Measurements from ENCODE around the gene ABLIM2. TPM values are rescaled to one million over a fixed set of nuclear protein-coding genes. Genes with fewer than 3 reads are reported as not detected.

ABLIM2 gene
- polyA plus RNA-seq, 2 of the 4 experiments (the other 2 are of a cell fraction) = 0.21 to 0.40 TPM

GRCh38 chr4:7962609-7963508 is 195.8 kb downstream of the ABLIM2 start:
- ATAC-seq (no peak), DNase-seq (ENCODE audit: low read depth in 1 of 2, low spot score in 1 of 2) (no peak), FAIRE-seq (no peak)
- peak overlapping the region; percentile 24 to 97; a peak in 4 of 6 replicates for H3K27ac ChIP-seq
- no peak overlapping the region for H3K4me3 ChIP-seq
- H3K4me2 ChIP-seq = no peak overlapping the region
- ChIA-PET POLR2A (no interaction called here), CTCF (interaction anchor here (0.6 to 1.4 kb wide), 3 partner anchors 32 to 172 kb away, joined by 3 to 4 read pairs (median 4); no protein-coding TSS in a partner anchor)
- no peak for TF ChIP-seq JUNB (IDR thresholded peaks at IDR 0.05)
- H3K4me1 ChIP-seq = peaks cover 56% of the 10 kb centered on the region
- no peaks in the 10 kb centered on the region for H3K9me3 ChIP-seq
- 87% methylated on average over 13 of the region's 17 CpGs for WGBS (ENCODE audit: missing lambda C conversion rate)

- DNase-seq (ENCODE audit: low read depth in 1 of 2, low spot score in 1 of 2) (peak in 1 of 2 experiments; percentile 80), FAIRE-seq (no peak), ATAC-seq (peak; percentile 65 to 84)
- ChIA-PET CTCF (interaction anchor here (1.4 to 1.8 kb wide), 2 partner anchors 27 to 30 kb away, joined by 3 to 4 read pairs; no protein-coding TSS in a partner anchor), POLR2A (no interaction called here)
- peak overlapping the region; percentile 61 for H3K4me2 ChIP-seq
- peak overlapping the region; percentile 85 to 97 for H3K27ac ChIP-seq
- WGBS (ENCODE audit: missing lambda C conversion rate) = 47% methylated on average over 19 of the region's 19 CpGs
- H3K4me3 ChIP-seq = no peak overlapping the region
- peaks cover 61% of the 10 kb centered on the region for H3K4me1 ChIP-seq
- H3K9me3 ChIP-seq = no peaks in the 10 kb centered on the region
- TF ChIP-seq USF2 (IDR thresholded peaks at IDR 0.05) (peak; percentile 61), FOSB (CRISPR knock-in tag; IDR thresholded peaks at IDR 0.05) (no peak), EHMT2 (IDR thresholded peaks at IDR 0.05; ENCODE audit: low read depth) (no peak), FOXS1 (CRISPR knock-in tag; IDR thresholded peaks at IDR 0.05) (no peak), NFE2L2 (conservative IDR thresholded peaks at IDR 0.05; ENCODE audit: low read length) (no peak), CHD2 (IDR thresholded peaks at IDR 0.05; ENCODE audit: low read length, partially characterized antibody) (no peak), CHD4 (IDR thresholded peaks at IDR 0.05; ENCODE audit: borderline replicate concordance) (no peak), ZNF302 (CRISPR knock-in tag; IDR thresholded peaks at IDR 0.05) (no peak), POLR2A (IDR thresholded peaks at IDR 0.05; ENCODE audit: low read length) (no peak), MYC (IDR thresholded peaks at IDR 0.05; ENCODE audit: borderline replicate concordance, low read length) (no peak), RAD21 (conservative IDR thresholded peaks at IDR 0.05 in 1 of 2, IDR thresholded peaks at IDR 0.05 in 1 of 2) (no peak), ESRRA (IDR thresholded peaks at IDR 0.05; ENCODE audit: borderline replicate concordance, low read length) (no peak), CEBPB (IDR thresholded peaks at IDR 0.05) (peak; percentile 32 to 67; a peak in 3 of 4 replicates), PHF8 (IDR thresholded peaks at IDR 0.05; ENCODE audit: borderline replicate concordance, low read depth) (no peak), NPAS2 (CRISPR knock-in tag; IDR thresholded peaks at IDR 0.05; ENCODE audit: borderline replicate concordance) (no peak), ZSCAN20 (CRISPR knock-in tag; IDR thresholded peaks at IDR 0.05) (no peak), SREBF2 (IDR thresholded peaks at IDR 0.05) (no peak), ZC3H11A (IDR thresholded peaks at IDR 0.05) (no peak), JUN (IDR thresholded peaks at IDR 0.05) (peak in 1 of 2 experiments; percentile 30; a peak in 1 of 5 replicates), RNF2 (IDR thresholded peaks at IDR 0.05; ENCODE audit: borderline replicate concordance, low read depth) (no peak), MAFK (IDR thresholded peaks at IDR 0.05; ENCODE audit: partially characterized antibody) (no peak), HEYL (CRISPR knock-in tag; IDR thresholded peaks at IDR 0.05) (no peak), HDAC2 (IDR thresholded peaks at IDR 0.05) (no peak), CBX2 (IDR thresholded peaks at IDR 0.05; ENCODE audit: borderline replicate concordance, low read depth) (no peak), TFCP2L1 (CRISPR knock-in tag; IDR thresholded peaks at IDR 0.05) (no peak), RFX5 (IDR thresholded peaks at IDR 0.05) (no peak), NR3C1 (IDR thresholded peaks at IDR 0.05) (no peak), RARB (CRISPR knock-in tag; IDR thresholded peaks at IDR 0.05) (no peak), HMGXB4 (CRISPR knock-in tag; IDR thresholded peaks at IDR 0.05; ENCODE audit: borderline replicate concordance) (no peak), CTCF (IDR thresholded peaks at IDR 0.05) (no peak), HOXA7 (CRISPR knock-in tag; IDR thresholded peaks at IDR 0.05) (no peak), HOXB13 (CRISPR knock-in tag; IDR thresholded peaks at IDR 0.05; ENCODE audit: low read depth) (no peak)
Observed at GRCh38 chr4:7960790-7961655, 197.6 kb downstream of the ABLIM2 start.
